Loucy (cell line): ENCODE measurements around the gene RBM28.

Experiments
- CTCF ChIP-seq: fragments of 200-600 bp; sonication (generic); conservative IDR thresholded peaks from 2 replicates; pipeline ENCODE4 v1.5.1; 2014; ENCODE audit warnings: mild to moderate bottlenecking, antibody characterized with exemption, low read length
- EZH2phosphoT487 ChIP-seq: fragments of 200-600 bp; IDR thresholded peaks from 2 replicates; pipeline ENCODE4 v1.6.1; 2018; ENCODE audit warnings: antibody characterized with exemption, mild to moderate bottlenecking, moderate library complexity, borderline replicate concordance

- no peak for TF ChIP-seq CTCF
- no peak for TF ChIP-seq EZH2phosphoT487
Measured at GRCh38 chr7:128266529-128266882, 77.2 kb downstream of the RBM28 start.
